Measurements from ENCODE around the gene BCAT1. TPM values are rescaled to one million over a fixed set of nuclear protein-coding genes. Genes with fewer than 3 reads are reported as not detected.

BCAT1 gene, protein sequence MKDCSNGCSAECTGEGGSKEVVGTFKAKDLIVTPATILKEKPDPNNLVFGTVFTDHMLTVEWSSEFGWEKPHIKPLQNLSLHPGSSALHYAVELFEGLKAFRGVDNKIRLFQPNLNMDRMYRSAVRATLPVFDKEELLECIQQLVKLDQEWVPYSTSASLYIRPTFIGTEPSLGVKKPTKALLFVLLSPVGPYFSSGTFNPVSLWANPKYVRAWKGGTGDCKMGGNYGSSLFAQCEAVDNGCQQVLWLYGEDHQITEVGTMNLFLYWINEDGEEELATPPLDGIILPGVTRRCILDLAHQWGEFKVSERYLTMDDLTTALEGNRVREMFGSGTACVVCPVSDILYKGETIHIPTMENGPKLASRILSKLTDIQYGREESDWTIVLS
- 2.8 TPM for total RNA-seq

DNA sequence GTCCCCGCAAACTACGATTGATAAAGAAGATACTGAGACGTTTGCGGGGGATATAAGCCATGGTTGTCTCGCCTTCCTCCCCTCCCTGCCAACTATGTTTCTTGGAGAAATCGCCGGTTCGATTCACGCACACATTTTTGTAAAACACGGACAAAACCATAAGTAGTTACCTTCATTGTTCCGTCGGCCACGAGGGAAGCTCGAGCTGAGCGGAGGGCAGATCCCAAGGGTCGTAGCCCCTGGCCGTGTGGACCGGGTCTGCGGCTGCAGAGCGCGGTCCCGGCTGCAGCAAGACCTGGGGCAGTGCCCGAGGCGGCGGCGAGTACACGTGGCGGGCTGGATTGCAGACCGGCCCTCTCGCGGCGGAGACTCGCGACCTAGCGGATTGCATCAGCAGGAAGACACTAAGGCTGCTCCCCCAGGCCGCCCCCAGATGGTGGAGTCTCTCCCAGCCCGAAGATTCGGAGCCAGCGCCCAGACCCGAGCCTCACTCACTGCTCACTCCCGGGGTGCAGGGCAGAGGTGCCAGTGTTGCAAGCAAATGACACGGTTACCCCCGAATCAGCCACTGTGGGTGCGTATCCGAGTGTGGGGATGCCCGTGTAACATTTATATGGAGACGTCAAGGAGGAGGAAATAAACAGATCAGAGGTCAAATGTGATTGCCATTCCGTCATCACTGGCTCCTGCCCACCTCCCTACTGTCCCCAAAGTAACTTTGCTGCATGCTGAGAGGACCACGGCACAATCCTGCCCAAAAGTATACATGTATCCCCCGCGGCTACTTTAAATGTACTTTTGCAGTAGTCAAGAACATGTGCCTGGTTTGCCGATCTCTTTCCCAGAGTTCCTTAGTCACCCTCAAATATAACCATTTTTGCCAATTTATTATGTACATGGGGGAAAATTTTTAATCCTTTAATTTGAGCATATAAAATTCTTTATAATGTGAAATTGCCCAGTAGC lies at the start of gene BCAT1:
BCAT1 (minus strand) TSS at position 345 of the 966 bp plus-strand sequence; CDS start at position 176, 169 bp downstream.
- DNase-seq (ENCODE audit: low spot score) (peak; percentile 62), ATAC-seq (peak; percentile 91)

DNA sequence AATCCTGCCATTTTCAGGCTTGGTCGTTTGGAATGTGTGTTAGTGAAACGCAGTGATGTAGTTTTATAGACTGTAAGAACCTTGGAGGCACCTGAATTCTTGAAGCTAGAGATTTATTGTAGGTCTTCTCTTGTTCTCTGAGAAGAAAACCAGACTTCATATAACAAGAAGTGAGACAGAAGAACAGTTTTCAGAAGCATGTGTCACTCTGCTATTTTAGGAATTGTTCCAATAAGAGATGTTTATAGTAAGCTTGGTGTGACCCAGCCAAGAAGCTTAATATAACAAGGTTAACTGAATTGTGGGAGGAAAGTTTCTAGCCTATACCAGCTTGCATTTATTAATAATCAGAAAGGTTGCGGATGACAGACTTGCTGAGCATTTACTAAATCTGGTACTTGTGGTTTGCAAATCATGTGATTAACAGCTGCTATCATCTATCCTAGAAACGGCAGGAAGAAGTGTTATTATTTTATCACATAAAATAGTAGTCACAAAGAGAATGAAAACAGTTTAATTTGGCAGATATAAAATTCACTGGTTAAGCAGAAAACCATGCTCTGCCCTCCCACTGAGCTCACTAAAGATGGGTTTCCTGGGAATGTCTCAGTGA lies 49.2 kb upstream of the BCAT1 start:
- DNase-seq (ENCODE audit: low spot score) (no peak), ATAC-seq (no peak)

DNA sequence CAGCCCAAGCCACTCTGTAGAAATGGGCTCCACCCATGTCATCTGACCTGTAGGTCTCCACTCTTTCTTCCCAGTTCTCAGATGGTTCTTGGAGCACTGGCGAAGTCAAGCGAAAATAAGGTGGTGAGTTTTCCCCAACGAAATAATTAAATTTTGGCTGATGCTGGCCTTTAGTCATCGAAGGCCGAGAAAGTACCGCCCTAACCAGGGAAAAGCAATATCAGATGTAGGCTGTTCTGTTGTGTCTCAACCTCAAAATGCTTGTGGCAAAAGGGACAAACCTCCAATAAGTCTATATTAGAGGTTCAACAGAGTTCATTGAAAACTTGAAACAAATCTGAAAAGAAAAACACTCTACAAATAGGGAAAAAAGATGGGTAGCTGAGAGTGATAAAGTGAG lies 48.6 kb upstream of the BCAT1 start:
- DNase-seq (ENCODE audit: low spot score) (no peak), ATAC-seq (no peak)

DNA sequence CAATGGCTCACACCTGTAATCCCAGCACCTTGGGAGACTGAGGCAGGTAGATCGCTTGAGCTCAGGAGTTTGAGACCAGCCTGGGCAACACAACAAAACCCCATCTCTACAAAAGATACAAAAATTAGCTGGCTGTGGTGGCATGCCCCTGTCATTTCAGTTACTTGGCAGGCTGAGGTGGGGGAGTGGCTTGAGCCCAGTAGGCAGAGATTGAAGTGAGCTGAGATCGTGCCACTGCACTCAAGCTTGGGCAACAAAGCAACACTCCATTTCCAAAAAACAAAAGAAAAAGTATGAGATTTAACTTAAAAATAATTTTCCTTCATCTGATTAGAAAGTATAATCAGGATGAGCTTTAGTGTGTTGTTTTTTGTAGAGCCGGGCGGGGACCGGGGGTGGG lies 47.9 kb upstream of the BCAT1 start:
- no peak for ATAC-seq
- no peak for DNase-seq (ENCODE audit: low spot score)

DNA sequence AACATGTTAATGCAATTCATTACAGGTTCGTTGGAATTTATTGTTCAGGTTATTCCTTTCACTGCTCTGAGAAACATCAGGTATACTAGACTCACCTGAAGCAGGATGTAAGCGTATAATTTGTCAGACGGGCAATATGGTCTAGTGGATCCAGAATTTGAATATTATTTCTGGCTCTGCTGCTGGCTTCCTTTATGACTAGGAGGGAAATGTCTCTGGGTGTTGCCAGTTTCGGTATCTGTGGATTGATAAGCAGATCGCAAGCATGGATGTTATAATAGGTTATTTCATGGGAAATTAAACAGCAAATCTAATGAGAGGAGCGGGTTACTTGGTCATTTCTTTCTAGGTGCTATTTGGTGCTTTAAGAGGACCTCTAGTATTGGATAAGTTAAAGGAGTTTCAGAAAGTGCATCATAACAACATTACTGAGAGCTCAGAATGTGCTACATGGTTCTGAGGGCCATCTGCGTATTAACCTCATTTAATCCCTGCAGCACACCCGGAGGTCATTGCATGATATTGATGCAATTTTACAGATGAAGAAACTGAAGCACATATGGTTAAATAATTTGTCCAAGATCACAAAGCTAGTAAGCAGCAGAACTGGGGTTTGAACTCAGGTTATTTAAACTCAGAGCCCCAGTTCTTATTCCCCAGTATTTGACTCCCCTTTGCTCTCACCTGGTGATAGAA lies 47.3 kb upstream of the BCAT1 start:
- ATAC-seq, result no peak
- DNase-seq (ENCODE audit: low spot score), result no peak

DNA sequence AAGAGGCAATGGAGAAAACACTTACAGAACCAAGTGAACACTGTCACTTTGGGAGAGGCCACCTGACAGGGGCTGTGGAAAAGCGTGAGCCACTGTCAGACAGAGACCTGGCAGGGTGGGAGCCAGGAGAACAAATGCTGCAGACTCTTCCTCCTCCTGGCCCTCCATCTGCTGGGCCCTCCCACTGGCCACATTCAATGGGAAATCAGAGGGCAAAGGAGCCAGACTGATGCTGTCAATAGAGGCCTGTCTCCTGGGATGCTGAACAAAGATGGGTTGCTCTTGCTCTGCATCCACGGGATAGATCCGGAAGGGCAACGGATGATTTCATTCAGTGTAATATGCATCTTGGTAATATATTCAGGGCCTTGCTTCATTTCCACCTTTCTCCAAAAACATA lies 44.9 kb upstream of the BCAT1 start:
- no peak for DNase-seq (ENCODE audit: low spot score)
- no peak for ATAC-seq

DNA sequence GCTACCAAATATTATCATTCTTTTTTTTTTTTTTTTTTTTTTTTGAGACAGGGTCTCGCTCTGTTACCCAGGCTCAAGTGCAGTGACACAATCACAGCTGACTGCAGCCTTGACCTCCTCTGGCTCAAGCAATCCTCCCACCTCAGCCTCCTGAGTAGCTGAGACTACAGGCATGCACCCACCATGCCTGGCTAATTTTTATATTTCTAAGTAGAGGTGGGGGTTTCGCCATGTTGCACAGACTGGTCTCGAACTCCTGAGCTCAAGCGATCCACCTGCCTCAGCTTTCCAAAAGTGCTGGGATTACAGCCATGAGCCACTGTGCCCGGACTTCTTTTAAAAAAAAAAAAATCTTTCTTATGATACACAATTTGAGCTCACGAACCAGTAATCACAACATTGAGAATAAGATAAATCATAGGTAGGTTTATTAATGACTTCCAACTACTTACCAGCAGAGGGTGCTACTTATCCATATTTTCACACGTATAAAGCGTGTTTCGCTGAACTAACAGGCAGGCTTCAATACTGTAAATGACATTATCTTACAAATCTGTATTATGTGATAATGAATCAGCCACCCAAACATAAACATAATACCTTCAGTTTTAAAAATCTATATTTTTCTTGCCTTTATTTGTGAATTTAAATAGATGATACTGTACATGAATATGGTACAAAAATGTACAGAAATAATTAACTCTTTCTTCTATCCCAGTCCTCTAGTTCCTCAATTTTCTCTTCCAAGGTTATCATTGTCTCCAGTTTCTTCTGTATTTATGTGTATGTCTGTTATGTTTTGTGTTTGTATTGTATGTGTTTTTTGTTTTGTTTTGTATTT lies 42.5 kb upstream of the BCAT1 start:
- ATAC-seq (peak; percentile 96), DNase-seq (ENCODE audit: low spot score) (no peak)

DNA sequence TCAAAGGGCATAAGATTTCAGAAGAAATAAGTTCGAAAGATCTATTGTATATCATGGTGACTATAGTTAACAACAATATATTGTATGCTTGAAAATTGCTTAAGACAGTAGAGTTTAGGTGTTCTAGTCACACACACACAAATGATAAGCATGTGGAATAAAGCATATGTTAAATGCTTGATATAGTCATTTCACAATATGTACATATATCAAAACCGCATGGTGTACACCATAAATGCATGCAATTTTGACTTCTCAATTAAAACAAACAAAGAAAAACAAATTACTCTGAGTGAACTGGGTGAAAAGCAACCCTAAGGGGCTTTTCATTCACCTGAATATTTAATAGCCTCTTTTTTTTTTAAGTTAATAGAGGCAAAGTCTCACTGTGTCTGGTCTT lies 40.3 kb upstream of the BCAT1 start:
- ATAC-seq (no peak), DNase-seq (ENCODE audit: low spot score) (no peak)

DNA sequence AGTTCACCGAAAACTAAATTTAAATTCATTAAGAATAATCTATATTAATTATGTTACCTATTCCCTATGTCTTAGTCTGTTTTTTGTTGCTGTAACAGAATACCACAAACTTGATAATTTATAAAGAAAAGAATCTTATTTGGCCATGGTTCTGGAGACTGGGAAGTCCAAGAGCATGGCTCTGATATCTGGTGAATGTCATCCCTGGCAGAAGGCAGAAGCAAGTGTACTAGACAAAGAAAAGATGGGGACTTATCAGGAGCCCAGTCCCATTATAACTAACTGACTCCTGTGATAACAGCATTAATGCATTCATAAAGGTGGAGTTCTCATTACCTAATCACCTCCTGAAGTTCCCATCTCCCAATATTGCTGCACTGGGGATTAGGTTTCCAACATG lies 33.3 kb upstream of the BCAT1 start:
- no peak for DNase-seq (ENCODE audit: low spot score)
- no peak for ATAC-seq

DNA sequence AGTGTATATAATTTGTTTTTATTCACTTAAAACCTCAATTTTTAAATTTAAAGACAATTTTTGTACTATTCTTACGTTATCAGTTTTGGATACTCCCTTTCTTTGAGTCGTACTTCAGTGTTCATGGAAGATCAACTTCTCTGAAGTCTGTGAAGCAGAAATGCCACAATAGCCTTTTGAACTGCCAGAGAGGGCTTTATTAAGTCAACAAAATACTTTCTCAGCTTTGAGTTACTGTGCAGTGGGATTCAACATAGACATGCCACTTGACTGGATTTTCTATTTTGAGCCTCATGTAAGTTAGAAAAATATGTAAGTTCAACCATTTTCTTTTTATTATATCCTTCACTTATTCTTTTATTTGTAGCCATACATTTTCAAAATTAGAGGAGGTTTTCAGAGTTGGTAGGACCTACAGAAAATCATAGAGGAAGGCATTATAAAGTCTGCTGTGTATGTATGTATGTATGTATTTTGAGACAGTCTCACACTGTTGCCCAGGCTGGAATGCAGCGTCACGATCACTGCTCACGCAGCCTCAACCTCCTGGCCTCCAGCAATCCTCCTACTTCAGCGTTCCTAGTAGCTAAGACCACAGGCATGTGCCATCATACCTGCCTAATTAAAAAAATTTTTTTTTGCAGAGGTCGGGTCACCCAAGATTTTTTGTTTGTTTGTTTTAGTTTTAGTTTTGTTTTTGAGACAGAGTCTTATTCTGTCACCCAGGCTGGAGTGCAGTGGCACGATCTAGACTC lies 31.3 kb upstream of the BCAT1 start:
- DNase-seq (ENCODE audit: low spot score), result no peak
- ATAC-seq, result no peak

DNA sequence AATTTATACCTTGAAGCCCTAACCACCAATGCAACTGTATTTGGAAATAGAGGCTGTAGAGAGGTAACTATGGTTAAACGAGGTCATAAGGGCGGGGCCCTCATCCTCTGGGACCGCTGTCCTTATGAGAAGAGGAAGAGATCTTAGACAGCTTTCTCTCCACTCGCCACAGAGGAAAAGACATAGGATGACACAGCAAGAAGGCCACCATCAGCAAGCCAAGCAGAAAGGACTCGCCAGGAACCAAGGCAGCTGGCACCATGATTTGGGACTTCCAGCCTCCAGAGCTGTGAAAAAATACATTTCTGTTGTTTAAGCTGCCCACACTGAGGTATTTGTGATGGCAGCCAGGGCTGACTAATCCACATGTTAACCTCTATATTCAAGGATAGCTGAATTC lies 30.4 kb upstream of the BCAT1 start:
- peak; percentile 38 for ATAC-seq
- no peak for DNase-seq (ENCODE audit: low spot score)

DNA sequence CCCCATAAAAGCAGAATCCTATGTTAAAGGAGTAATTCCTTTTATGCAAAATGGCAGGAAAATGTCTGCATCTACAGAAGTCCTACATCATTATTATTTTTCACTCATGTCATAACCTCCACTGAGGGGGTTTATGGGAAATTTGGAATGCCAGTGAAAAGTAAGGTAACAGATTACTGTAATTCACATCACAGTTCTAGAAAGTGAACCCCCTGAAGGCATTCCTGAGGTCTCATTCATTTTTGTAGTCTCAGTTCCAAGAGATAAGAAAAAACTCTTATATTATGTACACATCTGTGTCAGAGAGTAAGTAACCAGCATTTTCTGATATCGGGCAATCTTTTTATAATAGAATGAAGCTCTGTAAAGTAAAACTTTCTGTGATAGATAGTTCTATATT lies 28.8 kb upstream of the BCAT1 start:
- ATAC-seq (no peak), DNase-seq (ENCODE audit: low spot score) (no peak)

DNA sequence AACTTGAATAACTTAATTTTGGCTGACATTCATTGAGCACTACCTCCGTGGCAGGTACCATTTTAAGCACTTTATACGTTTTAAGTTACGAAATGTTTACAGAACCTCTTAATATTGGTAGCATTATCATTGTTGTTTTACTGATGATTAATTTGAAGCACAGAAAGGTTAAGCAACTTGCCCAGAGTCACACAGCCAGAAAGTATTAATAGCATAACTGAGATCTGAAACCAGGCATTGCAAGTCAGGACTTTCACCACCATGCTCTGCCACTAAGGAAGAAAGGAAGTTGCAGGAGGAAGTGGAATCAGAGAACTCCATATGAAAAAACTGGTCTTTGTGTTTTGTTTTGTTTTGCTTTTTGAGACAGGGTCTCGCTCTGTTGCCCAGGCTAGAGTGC lies 28.2 kb upstream of the BCAT1 start:
- ATAC-seq, result no peak

DNA sequence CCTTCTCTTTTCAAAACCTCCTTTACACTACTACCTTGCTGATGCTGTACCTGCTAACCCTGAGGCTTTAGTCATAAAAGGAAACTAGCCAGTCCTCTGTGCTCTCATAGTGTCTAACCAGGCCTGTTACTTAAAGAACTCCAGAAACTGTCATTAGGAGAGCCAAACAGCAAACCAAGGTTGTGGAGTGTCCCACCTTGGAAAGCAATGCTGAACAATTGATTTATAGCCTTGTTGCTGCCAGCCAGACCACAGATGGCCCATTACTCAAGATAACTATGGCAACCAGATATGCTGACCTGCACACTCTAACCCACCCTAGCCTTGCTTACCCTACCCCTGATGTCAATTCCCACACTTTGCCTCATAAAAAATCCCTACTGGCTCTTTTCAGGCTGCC lies 26.5 kb upstream of the BCAT1 start:
- no peak for DNase-seq (ENCODE audit: low spot score)
- no peak for ATAC-seq

More for the DNA sequence above, 28.2 kb upstream of the BCAT1 start:
- no peak for DNase-seq (ENCODE audit: low spot score)

DNA sequence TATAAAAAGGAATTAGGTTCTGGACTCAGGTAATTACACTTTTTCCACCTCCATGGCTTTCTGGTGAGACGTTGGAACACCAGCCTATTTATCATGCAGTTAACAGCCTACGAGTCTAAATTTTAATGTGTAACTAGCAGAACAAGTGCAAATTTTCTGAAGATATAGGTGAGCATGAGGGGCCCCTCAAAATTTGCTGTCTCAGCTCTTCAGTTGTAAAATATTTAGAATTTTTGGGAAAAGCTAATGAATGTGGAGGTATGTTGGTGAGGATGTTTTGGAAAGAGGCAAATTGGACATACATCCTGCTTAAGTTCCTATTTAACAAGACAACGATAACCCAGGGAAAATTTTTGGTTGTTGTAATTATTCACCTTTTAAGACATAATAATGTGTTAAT lies 25.3 kb upstream of the BCAT1 start:
- ATAC-seq (no peak), DNase-seq (ENCODE audit: low spot score) (no peak)

DNA sequence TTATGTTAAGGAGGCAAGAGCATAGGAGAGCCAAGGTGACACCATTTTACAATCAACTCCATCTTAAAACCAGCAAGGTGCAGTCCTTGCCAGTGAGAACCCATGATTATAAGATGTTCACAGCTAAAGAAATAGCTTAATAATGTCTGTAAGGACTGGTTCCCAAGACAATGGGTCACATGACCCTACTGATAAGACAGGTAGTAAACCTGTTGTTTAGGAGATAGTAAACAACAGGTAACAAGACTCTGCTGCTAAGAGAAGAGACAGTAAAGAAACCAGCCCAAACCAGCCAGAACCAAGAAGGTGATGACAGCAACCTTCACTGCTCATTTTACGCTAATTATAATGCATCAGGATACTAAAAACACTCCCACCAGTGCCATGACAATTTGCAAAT lies 23.2 kb upstream of the BCAT1 start:
- DNase-seq (ENCODE audit: low spot score) (no peak), ATAC-seq (no peak)

DNA sequence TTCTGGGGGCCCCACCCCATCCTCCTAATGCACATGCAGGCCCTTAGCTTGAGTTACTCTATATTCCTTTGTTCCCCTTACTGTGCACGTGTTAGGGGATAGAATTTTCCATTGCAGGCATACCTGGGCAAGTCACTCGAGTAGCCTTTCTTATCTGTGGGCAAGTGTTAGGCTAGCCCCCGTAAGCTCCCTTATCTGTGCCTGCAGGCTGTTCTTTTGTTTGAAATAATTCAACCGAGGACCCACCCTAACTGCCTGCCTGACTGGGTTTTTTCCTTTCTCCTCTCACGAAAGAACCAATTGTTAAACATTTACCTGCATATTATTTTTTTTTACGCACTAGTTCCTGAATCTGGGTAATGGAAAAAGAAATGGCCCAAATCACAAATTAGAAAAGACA lies 21.3 kb upstream of the BCAT1 start:
- DNase-seq (ENCODE audit: low spot score), result no peak
- no peak for ATAC-seq

DNA sequence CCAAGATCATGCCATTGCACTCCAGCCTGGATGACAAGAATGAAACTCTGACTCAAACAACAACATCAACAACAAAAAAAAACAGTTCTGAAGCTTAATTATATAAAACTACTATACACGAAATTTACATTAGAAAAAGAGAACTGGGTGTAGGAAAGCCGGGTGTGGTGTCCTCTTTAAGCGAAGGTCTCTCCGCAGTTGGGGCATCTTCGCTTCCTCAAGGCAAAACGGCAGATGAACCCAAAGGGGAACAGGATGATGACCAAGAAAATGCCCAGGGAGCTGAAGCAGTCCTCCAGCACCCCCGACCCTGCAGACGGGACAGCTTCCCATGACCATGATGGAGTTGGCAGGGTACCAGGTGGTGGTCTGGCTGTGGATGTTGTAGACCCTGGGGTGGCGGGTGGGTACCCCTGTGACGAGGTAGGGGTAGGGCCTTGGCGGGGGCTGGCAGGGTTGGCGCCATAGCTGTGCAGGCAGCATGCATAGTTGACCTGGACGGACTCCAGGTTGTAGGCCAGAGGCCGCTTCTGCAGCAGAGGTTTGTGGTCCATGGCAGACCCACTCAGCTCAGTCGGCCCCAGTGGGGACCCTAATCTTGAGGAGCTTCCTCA lies 18.2 kb upstream of the BCAT1 start:
- ATAC-seq (no peak), DNase-seq (ENCODE audit: low spot score) (no peak)

DNA sequence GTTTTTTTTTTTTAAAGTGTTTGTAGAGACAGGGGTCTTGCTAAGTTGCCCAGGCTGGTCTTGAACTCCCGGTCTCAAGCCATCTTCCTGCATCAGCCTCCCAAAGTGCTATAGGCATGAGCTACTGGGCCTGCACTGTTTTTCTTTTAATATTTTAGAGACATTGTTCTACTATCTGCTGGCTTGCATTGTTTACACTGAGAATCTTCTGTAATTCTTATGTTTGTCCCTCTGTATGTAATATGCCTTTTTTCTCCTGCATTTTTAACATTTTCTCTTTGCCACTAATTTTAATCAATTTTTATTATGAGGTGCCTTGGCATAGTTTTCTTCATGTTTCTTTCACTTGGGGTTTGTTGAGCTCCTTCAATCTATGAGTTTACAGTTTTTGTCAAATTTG lies 15.4 kb upstream of the BCAT1 start:
- DNase-seq (ENCODE audit: low spot score) (no peak), ATAC-seq (no peak)
